Esophagus squamous epithelium (tissue), 5 donors: ENCODE measurements around the gene REXO5. TPM values are rescaled to one million over a fixed set of nuclear protein-coding genes. Genes with fewer than 3 reads are reported as not detected.

Experiments
- DNase-seq: peaks from one replicate; lab custom pipeline; 2025; lab: John Stamatoyannopoulos, UW
- H3K27ac ChIP-seq, 4 donors: fragments of 200-600 bp; sonication (generic); one replicate each; pipeline ENCODE4 v1.5.1; 2016 to 2019; ENCODE audit warnings: mild to moderate bottlenecking in 1 of 4
- H3K27me3 ChIP-seq, 4 donors: fragments of 200-600 bp; sonication (generic); 1 replicate in 3 of 4; 2 replicates in 1 of 4; pipeline versions ENCODE4 v1.5.1 to v1.6.0; 2017 to 2021; ENCODE audit warnings: antibody characterized with exemption in 1 of 4
- H3K36me3 ChIP-seq, 3 donors: fragments of 200-600 bp; sonication (generic); one replicate each; pipeline ENCODE4 v1.5.1; 2016 to 2019
- H3K4me1 ChIP-seq, 3 donors: fragments of 200-600 bp; sonication (generic); one replicate each; pipeline ENCODE4 v1.5.1; 2017 to 2019
- H3K4me3 ChIP-seq, 4 donors: fragments of 200-600 bp; sonication (generic); 1 replicate in 3 of 4; 2 replicates in 1 of 4; pipeline ENCODE4 v1.5.1; 2016 to 2019; ENCODE audit warnings: mild to moderate bottlenecking in 2 of 4, moderate library complexity in 1 of 4
- H3K9me3 ChIP-seq, 3 donors: fragments of 200-600 bp; sonication (generic); one replicate each; pipeline ENCODE4 v1.5.1; 2016 to 2019
- CTCF ChIP-seq, 6 experiments: fragments of 450-650 bp in 4 of 6; fragments of 200-600 bp in 2 of 6; sonication (generic) in 2 of 6; IDR thresholded peaks; one replicate each; pipeline ENCODE4 v1.5.1; 2016 to 2019; ENCODE audit warnings: antibody characterized with exemption in 6 of 6, mild to moderate bottlenecking in 4 of 6, moderate library complexity in 4 of 6
- POLR2A ChIP-seq, 4 donors: fragments of 450-650 bp; IDR thresholded peaks; one replicate each; pipeline ENCODE4 v1.6.1; 2017; ENCODE audit warnings: antibody characterized with exemption in 4 of 4, mild to moderate bottlenecking in 4 of 4, moderate library complexity in 3 of 4
- WGBS, 2 donors: methylation state at CpG; one replicate each; pipeline ENCODE4 v1.1.5; 2018; 5-methylcytosine and 5-hydroxymethylcytosine counted together
- intact Hi-C: fragments of 100-400 bp; cut with DNase I; formaldehyde crosslinking; loops from one replicate; pipeline ENCODE4 v1.15.0; 2022
- total RNA-seq, 4 donors: library from RNA; depleted of rRNA; stranded (reverse); fragments of >200 nt; gene quantifications; one replicate each; pipeline ENCODE4 v1.1.0, GENCODE V29; 2016
- donor health status: DM: yes; HTN: yes; CAD: no.

REXO5 gene
- total RNA-seq, 4 donors from 2014 or later = 0.49 to 3.2 (median 2.7) TPM

GRCh38 chr16:20889625-20890275 is 83.4 kb downstream of the REXO5 start:
- no peak overlapping the region for H3K4me3 ChIP-seq
- no peaks in the 10 kb centered on the region for H3K9me3 ChIP-seq
- no peaks in the 10 kb centered on the region for H3K27me3 ChIP-seq
- H3K27ac ChIP-seq = no peak overlapping the region
- intact Hi-C loops = no loop called here
- H3K36me3 ChIP-seq = peaks cover 0 to 36% (median 0%) of the 10 kb centered on the region in 3 donors
- 74 to 90% methylated on average over 4 of the region's 4 CpGs for WGBS, 2 donors
- no peak for DNase-seq
- peaks cover 0 to 25% (median 6%) of the 10 kb centered on the region in 3 donors for H3K4me1 ChIP-seq
- TF ChIP-seq POLR2A (IDR thresholded peaks at IDR 0.05) (no peak), CTCF (IDR thresholded peaks at IDR 0.05) (no peak)

GRCh38 chr16:20894388-20894787 is 88.1 kb downstream of the REXO5 start:
- Histone ChIP-seq H3K27me3 (no peaks in the 10 kb centered on the region), H3K4me1 (peaks cover 14 to 41% (median 27%) of the 10 kb centered on the region in 3 donors), H3K4me3 (no peak overlapping the region), H3K9me3 (no peaks in the 10 kb centered on the region), H3K36me3 (peaks cover 0 to 53% (median 0%) of the 10 kb centered on the region in 3 donors), H3K27ac (no peak overlapping the region)
- TF ChIP-seq POLR2A (IDR thresholded peaks at IDR 0.05) = no peak
- no peak for TF ChIP-seq CTCF (IDR thresholded peaks at IDR 0.05)
- 88% methylated on average over 1 to 2 of the region's 2 CpGs for WGBS, 2 donors
- DNase-seq = no peak
- intact Hi-C loops = no loop called here

DNA sequence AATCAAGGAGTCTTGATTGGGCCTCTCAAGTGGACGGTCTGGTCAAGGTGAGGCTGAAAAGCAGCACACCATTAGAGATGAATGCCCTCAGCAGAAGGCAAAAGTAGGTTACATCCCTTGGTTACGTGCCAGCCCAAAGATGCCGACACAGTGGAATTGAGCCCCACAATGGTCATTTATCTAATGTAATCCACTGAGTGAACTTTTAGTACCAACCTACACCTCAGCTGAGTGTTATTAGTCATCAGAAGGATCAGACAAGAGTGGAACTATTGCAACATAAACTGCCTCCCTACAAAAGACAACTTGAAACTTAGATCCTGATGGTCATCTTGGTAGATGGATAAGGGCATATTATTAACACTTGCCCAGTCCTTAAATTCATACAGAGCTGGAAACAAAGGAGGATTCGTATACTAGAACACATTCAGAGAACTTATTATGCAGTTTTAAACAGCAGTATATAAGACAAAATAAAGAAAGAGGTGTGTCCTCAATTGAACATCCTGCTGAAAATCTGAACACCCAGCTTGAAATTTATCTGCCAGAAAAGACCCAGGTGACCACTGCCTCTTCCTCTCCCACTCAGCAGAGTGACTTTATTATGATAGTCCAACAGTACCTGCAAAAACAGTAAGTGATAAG is 91.0 kb downstream of the REXO5 start:
- H3K27ac ChIP-seq = peak overlapping the region in 3 of 4 donors; percentile 40 to 99 (median 98)
- no peaks in the 10 kb centered on the region for H3K27me3 ChIP-seq
- 65 to 70% methylated on average over 4 of the region's 4 CpGs for WGBS, 2 donors
- DNase-seq = no peak
- intact Hi-C loops = no loop called here
- peaks cover 18 to 51% (median 28%) of the 10 kb centered on the region in 3 donors for H3K4me1 ChIP-seq
- H3K36me3 ChIP-seq = peaks cover 0 to 41% (median 0%) of the 10 kb centered on the region in 3 donors
- H3K9me3 ChIP-seq = no peaks in the 10 kb centered on the region
- no peak for TF ChIP-seq POLR2A (IDR thresholded peaks at IDR 0.05)
- TF ChIP-seq CTCF (IDR thresholded peaks at IDR 0.05) = no peak
- H3K4me3 ChIP-seq = no peak overlapping the region

- Histone ChIP-seq H3K9me3 (no peaks in the 10 kb centered on the region), H3K4me1 (peaks cover 18 to 56% (median 32%) of the 10 kb centered on the region in 3 donors), H3K27me3 (no peaks in the 10 kb centered on the region), H3K36me3 (peaks cover 0 to 35% (median 0%) of the 10 kb centered on the region in 3 donors), H3K27ac (peak overlapping the region in 3 of 4 donors; percentile 40 to 99 (median 98)), H3K4me3 (peak overlapping the region in 1 of 4 donors; percentile 73)
- intact Hi-C loops = no loop called here
- WGBS, 2 donors = 68 to 70% methylated on average over 3 of the region's 3 CpGs
- DNase-seq = no peak
- TF ChIP-seq CTCF (IDR thresholded peaks at IDR 0.05) (no peak), POLR2A (IDR thresholded peaks at IDR 0.05) (no peak)
Measured at GRCh38 chr16:20897922-20898321, 91.6 kb downstream of the REXO5 start.

GRCh38 chr16:20899071-20899470 is 92.7 kb downstream of the REXO5 start:
- H3K9me3 ChIP-seq = no peaks in the 10 kb centered on the region
- H3K4me3 ChIP-seq = peak overlapping the region; percentile 73 to 91 (median 78)
- H3K4me1 ChIP-seq = peaks cover 22 to 68% (median 42%) of the 10 kb centered on the region in 3 donors
- H3K27me3 ChIP-seq = no peaks in the 10 kb centered on the region
- peak overlapping the region; percentile 95 to 99 (median 97) for H3K27ac ChIP-seq
- 11 to 17% methylated on average over 5 of the region's 5 CpGs for WGBS, 2 donors
- DNase-seq = no peak
- no peak for TF ChIP-seq POLR2A (IDR thresholded peaks at IDR 0.05)
- TF ChIP-seq CTCF (IDR thresholded peaks at IDR 0.05) = no peak
- intact Hi-C loops = no loop called here
- peaks cover 0 to 24% (median 0%) of the 10 kb centered on the region in 3 donors for H3K36me3 ChIP-seq
